K562 (cell line): ENCODE data around the gene STIM1. TPM values are rescaled to one million over a fixed set of nuclear protein-coding genes. Genes with fewer than 3 reads are reported as not detected.

Experiments used
- CCNT2 ChIP-seq: IDR thresholded peaks from 2 replicates; pipeline ENCODE4 v1.6.1; 2011; ENCODE audit warnings: borderline replicate concordance, low read depth, mild to moderate bottlenecking, moderate library complexity, mixed read lengths, low read length; ENCODE audit not compliant: insufficient read length; ENCODE audit errors: extremely low read depth
- CREBBP ChIP-seq: IDR thresholded peaks from one replicate; pipeline ENCODE4 v1.6.1; 2012; ENCODE audit warnings: low read depth, mild to moderate bottlenecking, control low read depth, inconsistent platforms, low read length
- EP300 ChIP-seq: IDR thresholded peaks from 2 replicates; pipeline ENCODE4 v1.6.1; 2012; ENCODE audit warnings: low read length, improper control_type of control experiment
- HMG20B ChIP-seq: fragments of 250-450 bp; sonication (Bioruptor Pico); IDR thresholded peaks from 2 replicates; pipeline ENCODE4 v1.5.0; 2021; ENCODE audit warnings: mild to moderate bottlenecking
- HNRNPUL1 ChIP-seq: fragments of 200-400 bp; formaldehyde crosslinking; IDR thresholded peaks from 2 replicates; pipeline ENCODE4 v1.6.1; 2017; ENCODE audit warnings: low read length
- LCOR ChIP-seq: sonication (generic); formaldehyde crosslinking; IDR thresholded peaks from 2 replicates; pipeline ENCODE4 v1.8.0; 2022; ENCODE audit warnings: mild to moderate bottlenecking, missing genetic modification reagents
- MBD2 ChIP-seq: sonication (generic); IDR thresholded peaks from 2 replicates; pipeline ENCODE4 v1.6.1; 2016; ENCODE audit warnings: low read depth, borderline replicate concordance
- NFIC ChIP-seq: fragments of 450-650 bp; IDR thresholded peaks from 2 replicates; pipeline ENCODE4 v1.6.1; 2017; ENCODE audit warnings: mild to moderate bottlenecking, inconsistent platforms
- TCF3 ChIP-seq: sonication (generic); formaldehyde crosslinking; IDR thresholded peaks from 2 replicates; pipeline ENCODE4 v1.4.0; 2020; ENCODE audit warnings: mild to moderate bottlenecking, missing genetic modification reagents
- ZNF583 ChIP-seq: fragments of 250-450 bp; sonication (Bioruptor Pico); IDR thresholded peaks from 2 replicates; pipeline ENCODE4 v1.4.0; 2020
- ZNF766 ChIP-seq: fragments of 200-800 bp; sonication (Bioruptor generic); conservative IDR thresholded peaks from 2 replicates; pipeline ENCODE4 v1.6.1; 2016; ENCODE audit warnings: missing genetic modification characterization, missing compliant biosample characterization
- polyA plus RNA-seq, 8 experiments: library from polyadenylated mRNA; depleted of rRNA in 4 of 8; stranded (reverse) in 5 of 8; unstranded in 3 of 8; fragments of >200 nt; fragmentation: Nextera tagmentation in 2 of 8; fragmentation: Illumina TruSeq in 1 of 8; extraction: Ambion mirVana in 2 of 8; extraction: Trizol in 1 of 8; gene quantifications; 2 replicates each; pipeline versions ENCODE4 v1.2.1 to v1.2.3, GENCODE V29; 2011 to 2014; ENCODE audit warnings: inconsistent platforms in 1 of 8, missing spikeins in 1 of 8
- total RNA-seq, 7 experiments: library from RNA; depleted of rRNA in 6 of 7; stranded (reverse); fragments of >200 nt in 6 of 7; fragmentation: Illumina TruSeq in 2 of 7; extraction: Trizol in 2 of 7; gene quantifications; 2 replicates each; pipeline versions ENCODE4 v1.2.1 to v1.2.3, GENCODE V29; 2011 to 2021; ENCODE audit warnings: low replicate concordance in 1 of 7
- TF ChIP-seq, protein P1 (sequence below): fragments of 450-650 bp; IDR thresholded peaks from 2 replicates; pipeline ENCODE4 v1.6.1; 2017; ENCODE audit warnings: antibody characterized with exemption, mild to moderate bottlenecking
- TF ChIP-seq, protein P2 (sequence below): sonication (generic); formaldehyde crosslinking; IDR thresholded peaks from 2 replicates; pipeline ENCODE4 v1.8.1; 2023; ENCODE audit warnings: mild to moderate bottlenecking, missing genetic modification reagents
- TF ChIP-seq, protein P3 (sequence below), 3 experiments: fragments of 200-800 bp in 1 of 3; fragments of 250-450 bp in 1 of 3; fragments of 450-650 bp in 1 of 3; sonication (Bioruptor Pico) in 1 of 3; sonication (Bioruptor generic) in 1 of 3; formaldehyde crosslinking in 1 of 3; IDR thresholded peaks; 2 replicates each; pipeline versions ENCODE4 v1.6.1 to v1.8.0; 2016 to 2022; ENCODE audit warnings: mild to moderate bottlenecking in 2 of 3, missing genetic modification characterization in 2 of 3, missing compliant biosample characterization in 1 of 3, moderate library complexity in 1 of 3
- TF ChIP-seq, protein P4 (sequence below): fragments of 200-800 bp; sonication (Bioruptor generic); IDR thresholded peaks from 2 replicates; pipeline ENCODE4 v1.6.1; 2017; ENCODE audit warnings: missing genetic modification characterization, missing compliant biosample characterization

The STIM1 gene
- total and polyA plus RNA-seq, 9 of the 15 experiments (the other 6 are each of a cell fraction or from before 2014, with no cell fraction given) = 7.7 to 50.5 (median 22.5) TPM

DNA sequence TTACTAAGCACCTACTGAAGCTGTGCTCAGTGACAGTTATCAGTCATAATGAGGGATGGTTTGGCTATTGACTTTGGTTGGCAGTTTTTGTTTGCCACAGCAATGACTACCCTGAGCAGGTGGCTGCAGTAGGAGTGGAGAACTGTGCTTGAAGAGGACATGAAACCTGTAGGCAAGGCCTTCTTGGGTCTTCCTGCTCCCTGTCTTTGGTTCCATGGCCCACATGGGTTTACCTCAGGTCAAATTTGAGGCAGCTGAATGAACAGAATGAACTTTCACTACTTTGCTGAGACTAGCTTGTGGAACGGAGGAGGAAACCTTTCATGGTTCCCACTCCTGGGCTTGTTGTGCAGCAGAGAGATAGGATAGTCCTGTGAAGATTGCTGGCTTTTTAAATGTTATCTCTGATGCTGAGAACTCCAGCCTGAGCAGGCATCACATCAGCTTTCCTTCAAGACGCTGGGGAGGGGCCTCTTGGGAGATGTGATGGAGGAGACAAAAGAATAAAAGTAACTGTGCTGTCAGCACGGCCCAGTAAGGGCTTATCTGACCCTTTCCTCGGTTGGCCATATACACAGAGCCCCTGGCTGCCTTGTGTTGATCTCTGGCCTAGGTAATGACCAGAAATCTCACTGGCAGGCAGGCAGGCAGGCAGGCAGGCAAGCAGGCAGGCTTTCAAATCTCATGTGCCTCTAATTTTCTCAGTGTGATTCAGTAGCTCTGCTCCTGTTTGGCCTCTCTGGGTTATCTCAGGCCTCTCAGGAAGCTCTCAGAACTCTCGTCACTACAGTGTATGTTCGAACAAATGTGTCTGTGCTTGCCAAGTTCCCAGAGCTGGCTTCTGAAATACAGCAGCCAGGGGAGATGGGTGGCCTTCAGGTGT lies 12.0 kb downstream of the STIM1 start (continued):
- TF ChIP-seq, protein P1, sequence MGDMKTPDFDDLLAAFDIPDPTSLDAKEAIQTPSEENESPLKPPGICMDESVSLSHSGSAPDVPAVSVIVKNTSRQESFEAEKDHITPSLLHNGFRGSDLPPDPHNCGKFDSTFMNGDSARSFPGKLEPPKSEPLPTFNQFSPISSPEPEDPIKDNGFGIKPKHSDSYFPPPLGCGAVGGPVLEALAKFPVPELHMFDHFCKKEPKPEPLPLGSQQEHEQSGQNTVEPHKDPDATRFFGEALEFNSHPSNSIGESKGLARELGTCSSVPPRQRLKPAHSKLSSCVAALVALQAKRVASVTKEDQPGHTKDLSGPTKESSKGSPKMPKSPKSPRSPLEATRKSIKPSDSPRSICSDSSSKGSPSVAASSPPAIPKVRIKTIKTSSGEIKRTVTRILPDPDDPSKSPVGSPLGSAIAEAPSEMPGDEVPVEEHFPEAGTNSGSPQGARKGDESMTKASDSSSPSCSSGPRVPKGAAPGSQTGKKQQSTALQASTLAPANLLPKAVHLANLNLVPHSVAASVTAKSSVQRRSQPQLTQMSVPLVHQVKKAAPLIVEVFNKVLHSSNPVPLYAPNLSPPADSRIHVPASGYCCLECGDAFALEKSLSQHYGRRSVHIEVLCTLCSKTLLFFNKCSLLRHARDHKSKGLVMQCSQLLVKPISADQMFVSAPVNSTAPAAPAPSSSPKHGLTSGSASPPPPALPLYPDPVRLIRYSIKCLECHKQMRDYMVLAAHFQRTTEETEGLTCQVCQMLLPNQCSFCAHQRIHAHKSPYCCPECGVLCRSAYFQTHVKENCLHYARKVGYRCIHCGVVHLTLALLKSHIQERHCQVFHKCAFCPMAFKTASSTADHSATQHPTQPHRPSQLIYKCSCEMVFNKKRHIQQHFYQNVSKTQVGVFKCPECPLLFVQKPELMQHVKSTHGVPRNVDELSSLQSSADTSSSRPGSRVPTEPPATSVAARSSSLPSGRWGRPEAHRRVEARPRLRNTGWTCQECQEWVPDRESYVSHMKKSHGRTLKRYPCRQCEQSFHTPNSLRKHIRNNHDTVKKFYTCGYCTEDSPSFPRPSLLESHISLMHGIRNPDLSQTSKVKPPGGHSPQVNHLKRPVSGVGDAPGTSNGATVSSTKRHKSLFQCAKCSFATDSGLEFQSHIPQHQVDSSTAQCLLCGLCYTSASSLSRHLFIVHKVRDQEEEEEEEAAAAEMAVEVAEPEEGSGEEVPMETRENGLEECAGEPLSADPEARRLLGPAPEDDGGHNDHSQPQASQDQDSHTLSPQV = 0 out of 2 replicates have a peak, but pooled peaks have one; percentile 55
- TF ChIP-seq, protein P2, sequence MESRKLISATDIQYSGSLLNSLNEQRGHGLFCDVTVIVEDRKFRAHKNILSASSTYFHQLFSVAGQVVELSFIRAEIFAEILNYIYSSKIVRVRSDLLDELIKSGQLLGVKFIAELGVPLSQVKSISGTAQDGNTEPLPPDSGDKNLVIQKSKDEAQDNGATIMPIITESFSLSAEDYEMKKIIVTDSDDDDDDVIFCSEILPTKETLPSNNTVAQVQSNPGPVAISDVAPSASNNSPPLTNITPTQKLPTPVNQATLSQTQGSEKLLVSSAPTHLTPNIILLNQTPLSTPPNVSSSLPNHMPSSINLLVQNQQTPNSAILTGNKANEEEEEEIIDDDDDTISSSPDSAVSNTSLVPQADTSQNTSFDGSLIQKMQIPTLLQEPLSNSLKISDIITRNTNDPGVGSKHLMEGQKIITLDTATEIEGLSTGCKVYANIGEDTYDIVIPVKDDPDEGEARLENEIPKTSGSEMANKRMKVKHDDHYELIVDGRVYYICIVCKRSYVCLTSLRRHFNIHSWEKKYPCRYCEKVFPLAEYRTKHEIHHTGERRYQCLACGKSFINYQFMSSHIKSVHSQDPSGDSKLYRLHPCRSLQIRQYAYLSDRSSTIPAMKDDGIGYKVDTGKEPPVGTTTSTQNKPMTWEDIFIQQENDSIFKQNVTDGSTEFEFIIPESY = peak; percentile 51; the same call in 1 of the 2 replicates
- TF ChIP-seq CCNT2 = peak; percentile 37
- TF ChIP-seq MBD2 = peak; percentile 34; the same call in 1 of the 2 replicates
- TF ChIP-seq TCF3 = peak; percentile 84
- TF ChIP-seq ZNF583 (CRISPR knock-in tag) = 0 out of 2 replicates have a peak, but pooled peaks have one; percentile 61
- no peak for TF ChIP-seq HNRNPUL1
- TF ChIP-seq CREBBP = no peak
- TF ChIP-seq NFIC = peak; percentile 59
- TF ChIP-seq, protein P3, sequence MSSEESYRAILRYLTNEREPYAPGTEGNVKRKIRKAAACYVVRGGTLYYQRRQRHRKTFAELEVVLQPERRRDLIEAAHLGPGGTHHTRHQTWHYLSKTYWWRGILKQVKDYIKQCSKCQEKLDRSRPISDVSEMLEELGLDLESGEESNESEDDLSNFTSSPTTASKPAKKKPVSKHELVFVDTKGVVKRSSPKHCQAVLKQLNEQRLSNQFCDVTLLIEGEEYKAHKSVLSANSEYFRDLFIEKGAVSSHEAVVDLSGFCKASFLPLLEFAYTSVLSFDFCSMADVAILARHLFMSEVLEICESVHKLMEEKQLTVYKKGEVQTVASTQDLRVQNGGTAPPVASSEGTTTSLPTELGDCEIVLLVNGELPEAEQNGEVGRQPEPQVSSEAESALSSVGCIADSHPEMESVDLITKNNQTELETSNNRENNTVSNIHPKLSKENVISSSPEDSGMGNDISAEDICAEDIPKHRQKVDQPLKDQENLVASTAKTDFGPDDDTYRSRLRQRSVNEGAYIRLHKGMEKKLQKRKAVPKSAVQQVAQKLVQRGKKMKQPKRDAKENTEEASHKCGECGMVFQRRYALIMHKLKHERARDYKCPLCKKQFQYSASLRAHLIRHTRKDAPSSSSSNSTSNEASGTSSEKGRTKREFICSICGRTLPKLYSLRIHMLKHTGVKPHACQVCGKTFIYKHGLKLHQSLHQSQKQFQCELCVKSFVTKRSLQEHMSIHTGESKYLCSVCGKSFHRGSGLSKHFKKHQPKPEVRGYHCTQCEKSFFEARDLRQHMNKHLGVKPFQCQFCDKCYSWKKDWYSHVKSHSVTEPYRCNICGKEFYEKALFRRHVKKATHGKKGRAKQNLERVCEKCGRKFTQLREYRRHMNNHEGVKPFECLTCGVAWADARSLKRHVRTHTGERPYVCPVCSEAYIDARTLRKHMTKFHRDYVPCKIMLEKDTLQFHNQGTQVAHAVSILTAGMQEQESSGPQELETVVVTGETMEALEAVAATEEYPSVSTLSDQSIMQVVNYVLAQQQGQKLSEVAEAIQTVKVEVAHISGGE (CRISPR knock-in tag; IDR thresholded peaks at IDR 0.05) = peak in 1 of 3 experiments; percentile 51; a peak in 1 of 6 replicates
- TF ChIP-seq EP300 = peak; percentile 80
- TF ChIP-seq ZNF766 (CRISPR knock-in tag) = peak; percentile 50
- no peak for TF ChIP-seq HMG20B
- peak; percentile 40 for TF ChIP-seq LCOR (CRISPR knock-in tag)
- TF ChIP-seq, protein P4, sequence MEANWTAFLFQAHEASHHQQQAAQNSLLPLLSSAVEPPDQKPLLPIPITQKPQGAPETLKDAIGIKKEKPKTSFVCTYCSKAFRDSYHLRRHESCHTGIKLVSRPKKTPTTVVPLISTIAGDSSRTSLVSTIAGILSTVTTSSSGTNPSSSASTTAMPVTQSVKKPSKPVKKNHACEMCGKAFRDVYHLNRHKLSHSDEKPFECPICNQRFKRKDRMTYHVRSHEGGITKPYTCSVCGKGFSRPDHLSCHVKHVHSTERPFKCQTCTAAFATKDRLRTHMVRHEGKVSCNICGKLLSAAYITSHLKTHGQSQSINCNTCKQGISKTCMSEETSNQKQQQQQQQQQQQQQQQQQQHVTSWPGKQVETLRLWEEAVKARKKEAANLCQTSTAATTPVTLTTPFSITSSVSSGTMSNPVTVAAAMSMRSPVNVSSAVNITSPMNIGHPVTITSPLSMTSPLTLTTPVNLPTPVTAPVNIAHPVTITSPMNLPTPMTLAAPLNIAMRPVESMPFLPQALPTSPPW (CRISPR knock-in tag) = peak; percentile 44; the same call in 1 of the 2 replicates
